Stimulated activated CD4-positive, alpha-beta T cell treated with anti-CD3 and anti-CD28 coated beads, Interleukin-15, amount 100 ng/mL, for 1 hour (primary cell): ENCODE data around the gene C4orf36.

Experiments used
- DNase-seq, 2 donors: peaks; one replicate each; pipeline ENCODE4 v3.0.0-alpha.2; 2020; ENCODE audit warnings: low read depth in 1 of 2, low spot score in 1 of 2

C4orf36 gene

GRCh38 chr4:86857341-86858052 lies 34.7 kb downstream of the C4orf36 start:
- no peak for DNase-seq

DNA sequence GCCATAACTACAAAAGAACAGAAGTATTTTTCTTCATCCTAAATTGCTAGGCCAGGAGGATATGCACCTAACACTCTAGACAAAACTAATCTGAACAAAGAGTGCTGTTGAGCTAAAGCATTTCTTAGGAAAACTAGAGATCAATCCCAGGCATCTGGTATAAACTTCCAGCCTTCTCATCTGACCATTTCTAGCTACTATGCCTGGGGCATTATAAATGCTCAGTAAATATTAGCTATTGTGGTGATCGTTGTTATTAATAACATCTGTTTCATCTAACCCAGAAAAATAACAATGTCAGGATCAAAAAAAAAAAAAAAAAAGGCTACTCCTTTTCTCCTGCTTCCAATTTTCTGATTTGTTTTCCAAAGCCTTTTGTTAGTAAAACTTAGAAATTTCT lies 35.3 kb downstream of the C4orf36 start:
- no peak for DNase-seq

GRCh38 chr4:86855572-86855971 lies 36.6 kb downstream of the C4orf36 start:
- DNase-seq = no peak

- no peak for DNase-seq
These were observed 39.0 kb downstream of the C4orf36 start for GRCh38 chr4:86853209-86853608.

GRCh38 chr4:86848732-86849619 lies 43.2 kb downstream of the C4orf36 start, which contains the start of gene SLC10A6:
TSS of gene SLC10A6 (minus strand) at chr4:86849384. CDS start at chr4:86849115, 269 bp downstream.
- no peak for DNase-seq

GRCh38 chr4:86848136-86848535 lies 44.1 kb downstream of the C4orf36 start:
- no peak for DNase-seq

GRCh38 chr4:86847571-86847970 lies 44.7 kb downstream of the C4orf36 start:
- DNase-seq = no peak

DNA sequence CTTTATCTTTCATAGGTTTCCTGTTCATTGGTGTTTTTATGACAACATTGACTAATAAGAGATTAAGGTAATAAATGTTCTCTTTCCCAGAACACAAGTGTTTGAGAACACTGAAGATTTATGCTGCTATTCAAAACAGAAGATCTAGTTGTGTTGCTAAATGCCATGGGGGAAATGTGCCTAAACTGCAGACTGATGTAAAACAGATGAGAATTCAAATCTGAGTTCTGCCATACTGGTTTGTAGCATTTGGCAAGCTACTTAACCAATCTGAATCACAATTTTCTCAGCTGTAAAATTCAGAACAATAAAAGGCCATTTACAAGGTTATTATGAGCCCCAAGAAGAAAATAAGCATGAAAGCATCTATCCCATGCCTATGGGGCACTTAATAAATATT lies 45.3 kb downstream of the C4orf36 start:
- no peak for DNase-seq

DNA sequence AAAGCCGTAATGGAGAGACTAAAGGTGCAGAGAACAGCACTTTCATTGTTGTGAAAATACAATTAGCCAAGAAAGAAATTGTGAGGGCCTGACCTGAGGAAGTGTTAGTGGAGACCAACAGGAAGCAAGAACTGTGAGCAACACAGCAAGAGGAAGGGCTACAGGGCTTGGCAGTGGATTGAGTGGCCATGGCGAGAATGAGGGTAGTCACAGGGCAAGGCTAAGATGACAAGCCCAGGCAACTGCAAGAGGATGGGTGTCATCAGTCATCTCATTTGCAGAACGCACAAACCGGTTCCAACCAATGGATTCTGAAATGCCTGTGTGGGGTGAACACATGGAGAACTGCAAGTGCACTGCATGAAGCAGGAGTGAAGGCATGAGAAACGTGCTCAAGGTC lies 46.6 kb downstream of the C4orf36 start:
- no peak for DNase-seq

DNA sequence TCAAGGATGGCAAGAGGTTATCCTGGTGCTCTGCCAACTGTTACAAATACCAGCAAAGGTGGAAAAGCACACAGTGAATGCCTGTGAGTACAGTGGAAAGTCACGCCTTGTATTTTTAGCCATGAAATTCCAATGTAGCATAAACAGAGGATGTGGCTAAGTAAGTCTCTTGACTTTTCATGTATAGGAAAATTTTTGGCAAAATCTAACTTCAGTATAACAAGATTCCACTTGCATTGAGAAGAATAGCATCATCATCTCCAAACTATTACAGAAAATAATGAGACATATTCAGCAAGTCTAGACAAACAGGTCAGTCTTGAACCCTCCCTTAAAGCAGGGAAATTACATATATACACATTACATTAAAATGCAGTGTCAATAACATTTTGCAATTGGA lies 50.9 kb downstream of the C4orf36 start:
- DNase-seq = no peak

DNA sequence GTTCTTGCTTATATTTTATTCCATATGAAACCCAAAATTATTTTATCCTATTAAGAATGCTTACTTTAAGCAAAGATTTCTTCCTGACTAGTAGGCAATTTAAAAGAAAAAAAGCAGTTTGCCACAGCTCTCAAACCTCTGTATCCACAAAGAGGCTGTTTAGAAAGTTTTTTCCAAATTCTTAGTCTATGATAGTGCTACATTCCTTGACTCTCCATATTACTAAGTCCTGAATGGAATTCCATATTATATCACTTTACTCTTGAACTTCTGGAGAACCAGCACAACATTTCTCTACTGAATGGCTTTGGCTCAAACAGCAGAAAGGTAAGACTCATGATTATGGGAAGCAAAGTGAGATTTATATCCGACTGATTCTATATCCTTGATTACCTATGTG lies 51.4 kb downstream of the C4orf36 start:
- DNase-seq = no peak

- DNase-seq = no peak
These were observed 54.3 kb downstream of the C4orf36 start for GRCh38 chr4:86837691-86838503.

DNA sequence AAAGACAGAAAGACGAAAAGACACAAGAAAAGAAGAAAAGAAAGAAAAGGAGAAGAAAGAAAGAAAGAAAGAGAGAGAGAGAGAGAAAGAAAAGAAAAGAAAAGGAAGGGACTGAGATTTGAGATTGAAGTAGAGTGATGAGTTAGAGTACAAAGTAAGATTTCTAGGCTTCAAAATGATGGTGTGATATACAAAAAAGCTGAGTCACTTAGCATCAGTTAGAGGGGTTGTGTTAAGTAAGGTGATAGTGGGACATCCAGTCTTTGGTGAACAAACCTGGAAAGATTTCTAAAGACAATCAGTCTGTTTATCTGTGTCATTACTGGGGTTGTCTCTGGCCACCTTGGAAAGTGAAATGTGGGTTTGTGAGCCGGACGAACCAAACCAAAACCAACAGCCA lies 56.5 kb downstream of the C4orf36 start:
- DNase-seq = no peak

DNA sequence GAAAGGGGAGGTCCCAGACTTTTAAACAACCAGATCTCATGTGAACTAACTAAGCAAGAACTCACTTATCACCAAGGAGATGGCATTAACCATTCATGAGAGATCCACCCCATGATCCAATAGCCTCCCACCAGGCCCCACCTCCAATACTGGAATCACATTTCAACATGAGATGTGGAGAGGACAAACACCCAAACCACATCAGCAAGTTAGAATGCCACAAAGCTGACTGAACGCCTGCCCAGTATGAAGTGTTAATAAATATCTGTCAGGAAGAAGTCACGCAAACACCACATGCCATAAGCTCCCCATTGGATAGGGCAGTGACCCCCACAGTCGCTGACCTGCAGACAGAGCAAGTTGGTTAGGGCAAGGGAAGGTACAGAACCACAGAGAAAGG lies 57.3 kb downstream of the C4orf36 start:
- no peak for DNase-seq

- no peak for DNase-seq
These were observed 58.6 kb downstream of the C4orf36 start for GRCh38 chr4:86833615-86834014.

DNA sequence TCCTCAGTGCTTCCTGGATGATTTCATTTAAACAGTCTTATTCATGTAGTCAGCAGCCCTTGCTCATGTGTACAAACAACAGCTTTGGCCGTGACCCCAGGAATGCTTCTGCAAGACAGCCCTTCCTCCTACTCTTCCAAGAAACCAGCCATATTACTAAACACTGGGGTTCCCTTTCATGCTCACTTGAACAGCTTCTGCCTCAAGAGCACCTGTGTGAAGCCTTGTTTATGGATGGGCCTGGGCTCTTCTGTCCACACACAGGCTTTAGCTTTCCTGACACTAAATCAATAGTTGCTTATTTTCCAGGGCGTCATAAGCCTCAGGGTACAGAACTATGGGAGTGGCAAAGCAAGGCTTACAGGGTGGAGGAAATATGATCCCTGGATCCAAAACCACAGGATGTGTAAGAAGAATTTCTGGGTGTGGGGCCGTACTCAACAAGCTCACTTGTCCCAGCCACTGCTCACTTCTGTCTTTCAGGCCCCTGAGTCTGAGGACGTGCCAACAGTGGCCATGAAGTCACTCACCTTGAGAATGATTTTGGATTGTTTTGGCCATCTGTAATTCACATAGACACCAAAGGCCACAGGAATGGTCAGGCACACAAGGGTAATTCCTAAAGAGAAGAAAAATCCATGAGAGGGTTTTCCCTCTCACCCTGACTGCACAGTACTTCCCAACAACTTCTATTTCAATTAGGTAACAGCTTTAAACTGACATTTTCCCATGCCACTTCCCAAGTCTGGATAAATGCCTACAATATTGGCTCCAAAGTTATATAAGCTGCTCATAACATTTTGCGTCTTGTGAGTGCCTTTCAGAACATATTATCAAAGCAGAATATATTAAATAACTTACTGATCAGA lies 60.7 kb downstream of the C4orf36 start:
- DNase-seq = no peak
